ENCODE measurements around the gene GTF2IRD1.

The GTF2IRD1 gene

GRCh38 chr7:74515276-74515675, 61.6 kb downstream of the GTF2IRD1 start:
- TF ChIP-seq CTCF (IDR thresholded peaks at IDR 0.05; ENCODE audit: low read depth, low read length, poor library complexity, severe bottlenecking): no peak
- Histone ChIP-seq H3F3A (ENCODE audit: control insufficient read depth, insufficient read depth) (no peaks in the 10 kb centered on the region), H3K27ac (ENCODE audit: low read depth, low read length) (no peak overlapping the region), H4K20me1 (ENCODE audit: control insufficient read depth, insufficient read depth, low read depth, low read length) (no peaks in the 10 kb centered on the region), H3K27me3 (ENCODE audit: control insufficient read depth, low read length) (no peaks in the 10 kb centered on the region), H3K4me3 (ENCODE audit: low read length) (no peak overlapping the region), H3K9me3 (ENCODE audit: control insufficient read depth, insufficient read depth, low read length) (no peaks in the 10 kb centered on the region), H3K36me3 (ENCODE audit: control insufficient read depth, low read length) (peaks cover 77% of the 10 kb centered on the region), H3K79me2 (ENCODE audit: control insufficient read depth, low read length) (no peaks in the 10 kb centered on the region), H3K9me2 (replicated peaks; ENCODE audit: control insufficient read depth, low read length) (no peaks in the 10 kb centered on the region), H3K4me2 (ENCODE audit: low read length) (no peak overlapping the region), H3K4me1 (ENCODE audit: control insufficient read depth, low read length) (0 out of 2 replicates have a peak, but pooled peaks cover 2% of the 10 kb centered on the region)

DNA sequence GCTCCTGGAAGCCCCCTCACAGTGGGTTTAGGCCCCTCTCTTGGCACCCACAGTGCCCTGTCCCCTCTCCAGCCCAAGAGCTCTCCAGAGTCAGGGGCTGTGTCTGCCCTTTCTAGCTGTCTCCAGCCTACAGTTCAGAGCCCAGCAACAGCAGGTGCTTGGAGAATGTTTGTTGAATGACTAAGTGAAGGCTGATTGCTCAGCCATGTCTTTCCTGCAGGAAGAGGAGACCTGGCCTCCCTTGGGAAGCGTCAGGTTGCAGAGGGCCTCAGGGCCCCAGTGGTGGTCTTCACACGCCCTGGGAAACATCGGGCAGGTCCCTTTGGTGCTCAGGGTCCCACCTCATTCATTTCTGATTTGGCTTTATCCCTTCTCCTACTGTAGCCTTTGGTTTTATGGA, 62.5 kb downstream of the GTF2IRD1 start:
- Histone ChIP-seq H3F3A (ENCODE audit: control insufficient read depth, insufficient read depth) (no peaks in the 10 kb centered on the region), H3K4me1 (ENCODE audit: control insufficient read depth, low read length) (0 out of 2 replicates have a peak, but pooled peaks cover 2% of the 10 kb centered on the region), H3K4me3 (ENCODE audit: low read length) (no peak overlapping the region), H3K27me3 (ENCODE audit: control insufficient read depth, low read length) (no peaks in the 10 kb centered on the region), H3K9me2 (replicated peaks; ENCODE audit: control insufficient read depth, low read length) (no peaks in the 10 kb centered on the region), H3K36me3 (ENCODE audit: control insufficient read depth, low read length) (peaks cover 78% of the 10 kb centered on the region), H3K79me2 (ENCODE audit: control insufficient read depth, low read length) (no peaks in the 10 kb centered on the region), H3K9me3 (ENCODE audit: control insufficient read depth, insufficient read depth, low read length) (no peaks in the 10 kb centered on the region), H4K20me1 (ENCODE audit: control insufficient read depth, insufficient read depth, low read depth, low read length) (no peaks in the 10 kb centered on the region), H3K4me2 (ENCODE audit: low read length) (no peak overlapping the region), H3K27ac (ENCODE audit: low read depth, low read length) (no peak overlapping the region)
- TF ChIP-seq EZH2phosphoT487 (IDR thresholded peaks at IDR 0.05; ENCODE audit: borderline replicate concordance, low read length) (no peak), CTCF (IDR thresholded peaks at IDR 0.05; ENCODE audit: low read depth, low read length, poor library complexity, severe bottlenecking) (no peak)

DNA sequence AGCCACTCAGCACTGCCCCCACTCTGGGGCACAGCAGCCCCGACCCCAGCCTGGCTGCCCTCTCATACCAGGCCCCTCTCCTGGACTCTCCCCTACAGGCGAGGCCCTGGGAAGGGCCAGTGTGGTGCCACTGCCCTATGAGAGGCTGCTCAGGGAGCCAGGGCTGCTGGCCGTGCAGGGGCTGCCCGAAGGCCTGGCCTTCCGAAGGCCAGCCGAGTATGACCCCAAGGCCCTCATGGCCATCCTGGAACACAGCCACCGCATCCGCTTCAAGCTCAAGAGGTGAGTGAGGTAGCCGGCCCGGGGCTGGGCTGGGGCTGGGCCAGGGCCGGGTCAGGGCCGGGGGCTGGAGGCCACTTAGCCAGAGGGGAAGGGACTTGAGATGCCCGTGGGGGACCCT, 64.3 kb downstream of the GTF2IRD1 start:
- H3K4me2 ChIP-seq (ENCODE audit: low read length): no peak overlapping the region
- H3K4me3 ChIP-seq (ENCODE audit: low read length): no peak overlapping the region
- 0 out of 2 replicates have a peak, but pooled peaks cover 2% of the 10 kb centered on the region for H3K4me1 ChIP-seq (ENCODE audit: control insufficient read depth, low read length)
- H4K20me1 ChIP-seq (ENCODE audit: control insufficient read depth, insufficient read depth, low read depth, low read length): no peaks in the 10 kb centered on the region
- no peak for TF ChIP-seq EZH2phosphoT487 (IDR thresholded peaks at IDR 0.05; ENCODE audit: borderline replicate concordance, low read length)
- no peak for TF ChIP-seq CTCF (IDR thresholded peaks at IDR 0.05; ENCODE audit: low read depth, low read length, poor library complexity, severe bottlenecking)
- H3K27ac ChIP-seq (ENCODE audit: low read depth, low read length): no peak overlapping the region
- no peaks in the 10 kb centered on the region for H3K79me2 ChIP-seq (ENCODE audit: control insufficient read depth, low read length)
- H3K9me2 ChIP-seq (replicated peaks; ENCODE audit: control insufficient read depth, low read length): no peaks in the 10 kb centered on the region
- H3K36me3 ChIP-seq (ENCODE audit: control insufficient read depth, low read length): peaks cover 78% of the 10 kb centered on the region
- H3K9me3 ChIP-seq (ENCODE audit: control insufficient read depth, insufficient read depth, low read length): no peaks in the 10 kb centered on the region
- no peaks in the 10 kb centered on the region for H3K27me3 ChIP-seq (ENCODE audit: control insufficient read depth, low read length)
- no peaks in the 10 kb centered on the region for H3F3A ChIP-seq (ENCODE audit: control insufficient read depth, insufficient read depth)

- no peaks in the 10 kb centered on the region for H3K79me2 ChIP-seq (ENCODE audit: control insufficient read depth, low read length)
- no peaks in the 10 kb centered on the region for H4K20me1 ChIP-seq (ENCODE audit: control insufficient read depth, insufficient read depth, low read depth, low read length)
- no peaks in the 10 kb centered on the region for H3F3A ChIP-seq (ENCODE audit: control insufficient read depth, insufficient read depth)
- no peaks in the 10 kb centered on the region for H3K9me2 ChIP-seq (replicated peaks; ENCODE audit: control insufficient read depth, low read length)
- H3K4me2 ChIP-seq (ENCODE audit: low read length): no peak overlapping the region
- no peak overlapping the region for H3K4me3 ChIP-seq (ENCODE audit: low read length)
- no peaks in the 10 kb centered on the region for H3K9me3 ChIP-seq (ENCODE audit: control insufficient read depth, insufficient read depth, low read length)
- no peak overlapping the region for H3K27ac ChIP-seq (ENCODE audit: low read depth, low read length)
- TF ChIP-seq CTCF (IDR thresholded peaks at IDR 0.05; ENCODE audit: low read depth, low read length, poor library complexity, severe bottlenecking): no peak
- TF ChIP-seq EZH2phosphoT487 (IDR thresholded peaks at IDR 0.05; ENCODE audit: borderline replicate concordance, low read length): no peak
- no peaks in the 10 kb centered on the region for H3K27me3 ChIP-seq (ENCODE audit: control insufficient read depth, low read length)
- H3K4me1 ChIP-seq (ENCODE audit: control insufficient read depth, low read length): 0 out of 2 replicates have a peak, but pooled peaks cover 2% of the 10 kb centered on the region
- H3K36me3 ChIP-seq (ENCODE audit: control insufficient read depth, low read length): peaks cover 76% of the 10 kb centered on the region
These were observed 64.9 kb downstream of the GTF2IRD1 start for GRCh38 chr7:74518654-74519053.

All from DOHH2 (cell line).